Measurements from ENCODE around the gene CACNA1G. TPM values are rescaled to one million over a fixed set of nuclear protein-coding genes. Genes with fewer than 3 reads are reported as not detected.

CACNA1G gene
- polyA plus RNA-seq, 1 donor from 2014 or later, result 10.9 TPM

- H2AFZ ChIP-seq (ENCODE audit: low read depth, low read length), result no peak overlapping the region
- H3K36me3 ChIP-seq (ENCODE audit: insufficient read depth, low read length), result no peaks in the 10 kb centered on the region
- H3K9me3 ChIP-seq (ENCODE audit: low read length), result no peaks in the 10 kb centered on the region
- no peak overlapping the region for H3K4me2 ChIP-seq (ENCODE audit: low read length)
- H3K9ac ChIP-seq (ENCODE audit: low read length), result no peak overlapping the region
- no peaks in the 10 kb centered on the region for H3K9me2 ChIP-seq (ENCODE audit: insufficient read depth, low read length)
- no peaks in the 10 kb centered on the region for H4K20me1 ChIP-seq (ENCODE audit: insufficient read depth)
- no peaks in the 10 kb centered on the region for H3K79me2 ChIP-seq (replicated peaks; ENCODE audit: insufficient read depth, low read length)
- no peak overlapping the region for H3K27ac ChIP-seq (ENCODE audit: low read length)
- no peaks in the 10 kb centered on the region for H3F3A ChIP-seq (ENCODE audit: insufficient read depth, low read length, poor library complexity, severe bottlenecking)
- H3K27me3 ChIP-seq (ENCODE audit: insufficient read depth, low read depth, low read length), result no peaks in the 10 kb centered on the region
- H3K4me3 ChIP-seq (ENCODE audit: low read length), result no peak overlapping the region
- TF ChIP-seq SMC3 (conservative IDR thresholded peaks at IDR 0.05; ENCODE audit: poor library complexity) (no peak), POLR2AphosphoS5 (IDR thresholded peaks at IDR 0.05) (no peak), REST (IDR thresholded peaks at IDR 0.05; ENCODE audit: borderline replicate concordance) (no peak)
These were observed 8.6 kb upstream of the CACNA1G start for GRCh38 chr17:50551884-50552283.

GRCh38 chr17:50554201-50554600 lies 6.3 kb upstream of the CACNA1G start:
- H3K4me3 ChIP-seq (ENCODE audit: low read length), result no peak overlapping the region
- H3K27ac ChIP-seq (ENCODE audit: low read length), result no peak overlapping the region
- H3K9me3 ChIP-seq (ENCODE audit: low read length), result no peaks in the 10 kb centered on the region
- H3K4me2 ChIP-seq (ENCODE audit: low read length), result no peak overlapping the region
- H3K9me2 ChIP-seq (ENCODE audit: insufficient read depth, low read length), result no peaks in the 10 kb centered on the region
- H3K79me2 ChIP-seq (replicated peaks; ENCODE audit: insufficient read depth, low read length), result no peaks in the 10 kb centered on the region
- no peak overlapping the region for H3K9ac ChIP-seq (ENCODE audit: low read length)
- no peaks in the 10 kb centered on the region for H3K36me3 ChIP-seq (ENCODE audit: insufficient read depth, low read length)
- H4K20me1 ChIP-seq (ENCODE audit: insufficient read depth), result no peaks in the 10 kb centered on the region
- H3K27me3 ChIP-seq (ENCODE audit: insufficient read depth, low read depth, low read length), result peaks cover 15% of the 10 kb centered on the region
- H2AFZ ChIP-seq (ENCODE audit: low read depth, low read length), result no peak overlapping the region
- TF ChIP-seq CTCF (IDR thresholded peaks at IDR 0.05; ENCODE audit: poor library complexity, severe bottlenecking) (no peak), SMC3 (conservative IDR thresholded peaks at IDR 0.05; ENCODE audit: poor library complexity) (no peak), EP300 (conservative IDR thresholded peaks at IDR 0.05; ENCODE audit: poor library complexity, severe bottlenecking) (no peak), EZH2 (IDR thresholded peaks at IDR 0.05; ENCODE audit: borderline replicate concordance, insufficient read depth, low read length, poor library complexity, severe bottlenecking) (no peak), MXI1 (conservative IDR thresholded peaks at IDR 0.05; ENCODE audit: poor library complexity, severe bottlenecking) (no peak), TAF1 (IDR thresholded peaks at IDR 0.05; ENCODE audit: low read depth) (no peak), RAD21 (conservative IDR thresholded peaks at IDR 0.05) (no peak), REST (IDR thresholded peaks at IDR 0.05; ENCODE audit: borderline replicate concordance) (no peak), POLR2AphosphoS5 (IDR thresholded peaks at IDR 0.05) (no peak)
- H3F3A ChIP-seq (ENCODE audit: insufficient read depth, low read length, poor library complexity, severe bottlenecking), result no peaks in the 10 kb centered on the region

Measured in neural cell (in vitro differentiated cells).